T-helper 2 cell treated with Interferon-gamma antibody and Interleukin-4, amounts not matched to agents 5 μg/mL and 100 μg/mL, for 36 hours (primary cell): ENCODE results near the gene CDH12.

Experiments
- DNase-seq: peaks from one replicate; pipeline ENCODE4 v3.0.0; 2021; ENCODE audit warnings: low spot score
- H3K27ac Mint-ChIP-seq: one replicate; pipeline ENCODE4 v1.8.0; 2021; ENCODE audit warnings: mild to moderate bottlenecking, mixed read lengths
- H3K27me3 Mint-ChIP-seq: one replicate; pipeline ENCODE4 v1.8.0; 2021; ENCODE audit warnings: low read depth, mixed read lengths
- H3K36me3 Mint-ChIP-seq: one replicate; pipeline ENCODE4 v1.8.0; 2021; ENCODE audit warnings: low read depth, mixed read lengths
- H3K4me1 Mint-ChIP-seq: one replicate; pipeline ENCODE4 v1.8.0; 2021; ENCODE audit warnings: low read depth, mixed read lengths
- H3K4me3 Mint-ChIP-seq: one replicate; pipeline ENCODE4 v1.8.0; 2022; ENCODE audit warnings: mild to moderate bottlenecking, moderate library complexity, mixed read lengths
- H3K9me3 Mint-ChIP-seq: one replicate; pipeline ENCODE4 v1.8.0; 2021; ENCODE audit warnings: mixed read lengths

CDH12 gene

DNA sequence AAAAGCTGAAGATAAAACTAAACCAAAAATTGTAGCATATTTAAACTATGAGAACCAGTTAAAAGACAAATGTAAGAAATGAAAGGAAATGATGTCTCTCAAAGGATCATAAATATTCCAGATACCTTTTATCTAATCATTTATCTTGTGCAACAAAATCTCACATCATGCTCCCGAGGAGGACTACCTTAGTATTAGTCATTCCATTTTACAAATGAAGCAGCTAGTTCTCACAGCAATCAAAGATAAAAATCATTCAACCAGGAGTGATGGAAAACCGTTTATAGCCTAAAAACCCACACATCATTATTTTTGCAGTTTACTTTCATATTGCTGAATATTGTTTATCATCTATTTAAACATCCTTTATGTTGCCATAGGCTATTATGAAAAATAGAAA is 190.0 kb downstream of the CDH12 start:
- Mint-ChIP-seq H3K4me1 (no peaks in the 10 kb centered on the region), H3K27ac (no peak overlapping the region), H3K36me3 (no peaks in the 10 kb centered on the region), H3K4me3 (no peak overlapping the region), H3K27me3 (no peaks in the 10 kb centered on the region), H3K9me3 (peaks cover 8% of the 10 kb centered on the region)
- no peak for DNase-seq

DNA sequence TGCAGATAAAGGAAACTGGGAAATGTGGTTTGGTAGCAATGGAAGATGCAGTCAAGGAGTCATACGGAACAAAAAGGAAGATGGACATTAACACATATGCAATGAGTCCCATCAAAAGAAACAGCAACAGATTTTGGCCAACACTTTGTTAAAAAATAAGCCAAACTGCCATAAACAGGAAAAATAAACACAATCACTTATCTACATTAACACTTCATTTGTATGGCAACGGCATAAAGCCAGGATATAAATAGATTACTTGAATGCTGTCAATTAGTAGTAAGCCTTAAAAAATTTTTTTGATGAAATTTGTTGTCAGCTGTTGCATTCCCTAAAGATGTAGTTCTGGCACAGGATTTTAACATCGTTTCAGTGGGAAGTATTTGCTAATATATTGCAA is 190.8 kb downstream of the CDH12 start:
- H3K27me3 Mint-ChIP-seq = no peaks in the 10 kb centered on the region
- no peaks in the 10 kb centered on the region for H3K4me1 Mint-ChIP-seq
- DNase-seq = no peak
- H3K36me3 Mint-ChIP-seq = no peaks in the 10 kb centered on the region
- H3K4me3 Mint-ChIP-seq = no peak overlapping the region
- H3K9me3 Mint-ChIP-seq = peaks cover 8% of the 10 kb centered on the region
- H3K27ac Mint-ChIP-seq = no peak overlapping the region

DNA sequence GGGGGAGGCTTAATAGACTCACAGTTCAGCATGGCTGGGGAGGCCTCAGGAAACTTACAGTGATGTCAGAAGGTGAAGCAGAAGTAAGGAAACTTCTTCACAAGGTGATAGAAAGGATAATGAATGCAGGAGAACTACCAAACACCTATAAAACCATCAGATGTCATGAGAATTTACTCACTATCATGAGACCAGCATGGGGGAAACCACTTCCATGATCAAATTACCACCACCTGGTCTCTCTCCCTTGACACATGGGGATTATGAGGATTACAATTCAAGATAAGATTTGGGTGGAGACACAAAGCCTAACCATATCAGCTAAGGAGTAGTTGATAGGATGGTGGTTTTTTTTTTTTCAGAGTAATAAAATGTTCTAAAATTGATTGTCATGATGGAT is 201.8 kb downstream of the CDH12 start:
- Mint-ChIP-seq H3K4me1 (no peaks in the 10 kb centered on the region), H3K36me3 (no peaks in the 10 kb centered on the region), H3K4me3 (no peak overlapping the region), H3K9me3 (peaks cover 28% of the 10 kb centered on the region), H3K27me3 (no peaks in the 10 kb centered on the region), H3K27ac (no peak overlapping the region)
- no peak for DNase-seq

DNA sequence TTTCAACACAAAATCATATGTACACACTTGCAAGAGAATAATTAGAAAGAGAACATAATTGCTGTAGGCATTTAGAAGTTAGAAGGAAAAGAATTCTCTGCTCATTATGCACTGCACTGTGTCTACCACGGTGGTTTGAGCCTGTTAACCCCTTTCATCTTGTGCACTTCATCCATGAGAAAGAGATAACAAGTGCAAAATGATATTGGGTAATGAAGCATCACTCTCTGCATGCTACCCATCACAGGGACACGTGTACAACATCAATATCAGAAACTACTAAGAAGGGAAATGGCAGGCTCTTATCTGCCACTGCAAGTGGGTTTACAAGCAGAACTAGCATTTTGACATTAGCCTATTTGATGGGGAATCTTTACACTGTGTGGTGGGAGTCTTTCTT is 202.6 kb downstream of the CDH12 start:
- no peak overlapping the region for H3K27ac Mint-ChIP-seq
- no peaks in the 10 kb centered on the region for H3K36me3 Mint-ChIP-seq
- H3K4me3 Mint-ChIP-seq = no peak overlapping the region
- H3K4me1 Mint-ChIP-seq = no peaks in the 10 kb centered on the region
- no peak for DNase-seq
- peaks cover 25% of the 10 kb centered on the region for H3K9me3 Mint-ChIP-seq
- H3K27me3 Mint-ChIP-seq = no peaks in the 10 kb centered on the region

DNA sequence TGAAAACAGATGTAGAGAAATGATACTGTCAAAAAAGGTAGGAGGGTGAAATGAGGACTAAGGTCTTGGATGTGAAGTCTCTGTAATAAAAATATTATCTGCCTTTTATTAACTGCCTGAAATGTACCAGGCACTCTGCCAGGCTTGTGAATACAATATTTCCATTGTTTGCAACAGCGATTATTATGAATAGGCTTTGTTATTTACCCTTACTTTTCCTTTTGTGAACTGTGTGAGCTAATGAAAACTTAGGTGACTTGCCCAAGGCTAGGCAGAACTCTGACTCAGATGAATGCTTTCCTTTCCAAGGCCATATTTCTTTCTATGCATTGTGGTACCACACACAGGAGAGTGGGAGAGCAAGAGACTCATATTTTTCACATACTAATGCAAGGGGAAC is 204.1 kb downstream of the CDH12 start:
- Mint-ChIP-seq H3K9me3 (peaks cover 24% of the 10 kb centered on the region), H3K36me3 (no peaks in the 10 kb centered on the region), H3K27me3 (no peaks in the 10 kb centered on the region), H3K27ac (no peak overlapping the region), H3K4me3 (no peak overlapping the region), H3K4me1 (no peaks in the 10 kb centered on the region)
- DNase-seq = no peak

DNA sequence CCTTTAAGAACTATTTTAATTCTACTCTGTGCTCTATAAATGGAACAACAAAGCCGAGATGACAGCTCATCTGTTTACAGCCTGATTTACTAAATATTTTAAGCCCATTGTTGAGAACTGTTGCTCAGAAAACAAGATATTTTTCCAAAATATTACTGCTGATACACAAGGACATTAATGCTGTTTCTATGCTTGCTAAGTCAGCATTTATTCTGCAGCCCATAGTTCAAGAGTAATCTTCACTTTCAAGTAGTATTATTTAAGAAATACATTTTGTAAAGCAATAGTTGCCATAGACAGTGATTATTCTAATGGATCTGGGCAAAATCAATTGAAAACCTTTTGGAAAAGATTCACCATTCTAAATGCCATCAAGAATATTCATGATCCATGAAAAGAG is 208.3 kb downstream of the CDH12 start:
- Mint-ChIP-seq H3K9me3 (peaks cover 34% of the 10 kb centered on the region), H3K4me1 (no peaks in the 10 kb centered on the region), H3K27ac (no peak overlapping the region), H3K36me3 (no peaks in the 10 kb centered on the region), H3K27me3 (no peaks in the 10 kb centered on the region), H3K4me3 (no peak overlapping the region)
- DNase-seq = no peak

DNA sequence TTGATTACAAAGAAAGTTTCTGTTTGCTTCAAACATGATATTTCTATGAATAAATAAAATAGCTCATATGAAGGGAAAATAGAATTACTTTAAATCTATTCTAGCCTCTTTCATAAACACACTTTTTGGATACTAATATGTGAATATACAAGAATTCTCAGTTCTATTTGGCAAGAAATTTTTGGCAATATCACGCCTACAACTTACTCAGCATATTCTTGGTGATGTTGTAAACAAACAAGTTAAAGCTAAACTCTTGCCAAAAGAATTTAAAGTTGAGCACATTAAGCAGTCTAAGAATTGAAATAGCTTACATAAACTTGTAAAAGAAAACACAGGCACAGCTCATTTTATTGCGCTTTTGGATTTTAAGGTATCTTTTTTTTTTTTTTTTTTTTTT is 209.8 kb downstream of the CDH12 start:
- no peaks in the 10 kb centered on the region for H3K4me1 Mint-ChIP-seq

DNA sequence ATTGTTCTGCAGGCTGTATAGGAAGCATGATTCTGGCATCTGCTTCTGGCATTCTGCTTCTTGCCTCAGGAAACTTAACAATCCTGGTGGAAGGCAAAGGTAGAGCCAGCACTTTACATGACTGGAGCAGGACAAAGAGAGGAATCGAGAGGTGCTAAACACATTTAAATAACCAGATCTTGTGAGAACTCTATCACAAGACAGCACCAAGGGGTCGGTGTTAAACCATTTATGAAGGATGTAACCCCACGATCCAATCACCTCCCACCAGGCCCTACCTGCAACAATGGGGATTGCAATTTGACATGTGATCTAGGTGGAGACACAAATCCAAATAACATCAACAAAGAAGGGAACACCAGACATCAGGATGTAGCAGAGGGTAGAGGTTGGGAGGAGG is 221.5 kb downstream of the CDH12 start:
- Mint-ChIP-seq H3K36me3 (no peaks in the 10 kb centered on the region), H3K27ac (no peak overlapping the region), H3K4me1 (no peaks in the 10 kb centered on the region), H3K4me3 (no peak overlapping the region), H3K9me3 (peaks cover 36% of the 10 kb centered on the region), H3K27me3 (no peaks in the 10 kb centered on the region)
- no peak for DNase-seq

More for the DNA sequence above, 209.8 kb downstream of the CDH12 start:
- no peak overlapping the region for H3K27ac Mint-ChIP-seq
- H3K27me3 Mint-ChIP-seq = no peaks in the 10 kb centered on the region
- H3K9me3 Mint-ChIP-seq = peaks cover 35% of the 10 kb centered on the region
- DNase-seq = no peak
- H3K36me3 Mint-ChIP-seq = no peaks in the 10 kb centered on the region
- H3K4me3 Mint-ChIP-seq = no peak overlapping the region

DNA sequence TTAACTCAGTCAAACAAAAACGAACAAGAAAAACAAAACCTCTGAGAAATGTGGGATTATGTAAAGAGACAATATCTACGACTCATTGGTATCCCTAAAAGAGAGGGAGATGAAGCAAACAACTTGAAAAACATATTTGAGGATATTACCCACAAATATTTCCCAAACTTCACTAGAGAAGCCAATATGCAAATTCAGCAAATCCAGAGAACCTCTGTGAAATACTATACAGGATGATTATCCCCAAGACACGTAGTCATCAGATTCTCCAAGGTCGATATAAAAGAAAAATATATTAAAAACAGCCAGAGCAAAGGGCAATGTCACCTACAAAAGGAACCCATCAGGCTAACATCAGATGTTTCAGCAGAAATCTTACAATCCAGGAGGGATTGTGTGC is 226.1 kb downstream of the CDH12 start:
- Mint-ChIP-seq H3K4me1 (no peaks in the 10 kb centered on the region), H3K36me3 (no peaks in the 10 kb centered on the region), H3K27ac (no peak overlapping the region), H3K4me3 (no peak overlapping the region), H3K9me3 (peaks cover 44% of the 10 kb centered on the region), H3K27me3 (no peaks in the 10 kb centered on the region)
- no peak for DNase-seq

DNA sequence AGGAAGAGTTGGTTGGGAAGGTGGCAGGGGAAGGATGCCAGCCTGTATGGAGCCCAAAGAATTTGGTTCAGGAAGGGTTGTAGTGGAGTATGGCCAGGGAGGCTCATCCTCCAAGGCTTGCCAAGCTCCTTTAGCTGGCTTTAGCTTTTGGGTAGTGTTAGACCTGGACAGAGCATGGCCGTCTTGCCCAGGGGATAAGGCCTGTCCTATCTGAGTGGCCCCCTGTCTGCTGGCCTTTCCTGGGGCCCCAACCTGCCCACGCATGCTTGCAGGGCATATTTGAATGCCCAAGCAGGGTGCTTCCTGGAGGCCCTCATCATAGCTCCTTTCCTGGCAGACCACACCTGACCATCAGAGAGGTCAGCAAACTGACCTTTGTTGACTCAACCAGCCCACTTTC is 227.7 kb downstream of the CDH12 start:
- no peaks in the 10 kb centered on the region for H3K36me3 Mint-ChIP-seq
- H3K4me1 Mint-ChIP-seq = no peaks in the 10 kb centered on the region
- no peak overlapping the region for H3K27ac Mint-ChIP-seq
- H3K9me3 Mint-ChIP-seq = peaks cover 41% of the 10 kb centered on the region
- no peak overlapping the region for H3K4me3 Mint-ChIP-seq
- H3K27me3 Mint-ChIP-seq = no peaks in the 10 kb centered on the region
- no peak for DNase-seq

DNA sequence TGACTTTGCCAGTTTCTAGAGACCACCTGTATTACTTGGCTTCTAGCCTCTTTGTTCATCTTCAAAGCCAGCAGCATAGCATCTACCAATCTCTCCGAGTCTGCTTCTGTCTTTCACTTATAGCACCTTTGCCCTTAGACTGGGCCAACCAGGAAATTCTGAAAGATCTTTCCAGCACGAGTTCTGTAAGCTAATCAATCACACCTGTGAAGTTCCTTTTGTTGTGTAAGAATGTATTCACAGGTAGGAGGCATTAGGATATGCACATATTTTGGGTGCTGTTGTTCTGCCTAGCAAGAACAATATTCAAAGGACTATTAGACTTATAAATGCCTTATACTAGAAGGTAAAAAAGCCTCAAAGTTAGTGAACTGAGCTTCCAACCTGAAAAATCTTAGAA is 232.1 kb downstream of the CDH12 start:
- Mint-ChIP-seq H3K27me3 (no peaks in the 10 kb centered on the region), H3K27ac (no peak overlapping the region), H3K4me3 (no peak overlapping the region), H3K9me3 (peaks cover 27% of the 10 kb centered on the region), H3K36me3 (no peaks in the 10 kb centered on the region), H3K4me1 (no peaks in the 10 kb centered on the region)
- no peak for DNase-seq

DNA sequence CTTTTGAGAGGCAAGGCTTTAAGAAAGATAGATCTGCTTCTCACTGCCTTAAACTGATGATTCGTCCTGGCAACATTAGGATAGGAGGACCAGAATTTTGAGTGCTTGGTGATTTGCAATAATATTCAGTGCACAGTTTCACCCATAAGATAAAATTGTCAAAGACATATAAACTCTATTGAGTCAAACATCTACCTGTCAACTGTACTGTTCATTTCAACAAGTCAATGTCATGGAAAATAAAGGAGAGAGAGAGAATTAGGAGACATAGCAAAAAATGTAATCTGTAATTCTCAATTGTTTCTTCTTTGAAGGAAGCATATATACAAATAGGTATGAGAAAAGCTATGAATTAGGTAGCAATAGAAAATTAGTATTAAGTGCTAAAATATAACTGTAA is 237.2 kb downstream of the CDH12 start:
- H3K9me3 Mint-ChIP-seq = peaks cover 26% of the 10 kb centered on the region
- DNase-seq = no peak
- no peak overlapping the region for H3K4me3 Mint-ChIP-seq
- H3K36me3 Mint-ChIP-seq = no peaks in the 10 kb centered on the region
- H3K27me3 Mint-ChIP-seq = no peaks in the 10 kb centered on the region
- no peak overlapping the region for H3K27ac Mint-ChIP-seq
- H3K4me1 Mint-ChIP-seq = no peaks in the 10 kb centered on the region

DNA sequence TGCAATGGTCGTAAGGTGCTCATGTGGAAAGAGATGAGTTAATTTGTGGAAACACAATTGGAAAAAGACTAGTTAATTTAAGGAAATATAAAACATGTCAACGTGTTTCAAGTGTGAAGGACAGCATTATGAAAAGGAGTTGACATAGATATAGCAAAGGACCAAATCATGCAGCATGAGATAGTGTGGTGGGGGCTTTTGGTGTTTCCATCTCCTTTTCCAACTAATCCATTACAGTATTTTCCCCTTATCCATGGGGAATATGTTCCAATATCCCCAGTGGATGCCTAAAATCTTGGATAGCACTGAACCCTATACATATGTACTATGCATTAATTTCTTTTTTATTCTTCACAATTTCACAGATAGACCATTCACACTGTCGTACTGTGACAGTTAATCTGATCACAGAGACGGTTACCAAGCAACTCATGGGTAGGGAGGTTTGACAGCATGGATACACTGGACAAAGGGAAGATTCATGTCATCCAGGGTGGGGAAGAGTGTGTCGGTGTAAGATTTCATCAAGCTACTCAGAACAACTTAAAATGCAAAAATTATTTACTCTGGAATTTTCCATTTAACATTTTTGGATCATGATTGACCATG is 238.6 kb downstream of the CDH12 start:
- no peak overlapping the region for H3K4me3 Mint-ChIP-seq
- no peak for DNase-seq
- no peak overlapping the region for H3K27ac Mint-ChIP-seq
- H3K9me3 Mint-ChIP-seq = peaks cover 30% of the 10 kb centered on the region
- H3K4me1 Mint-ChIP-seq = no peaks in the 10 kb centered on the region
- H3K27me3 Mint-ChIP-seq = no peaks in the 10 kb centered on the region
- H3K36me3 Mint-ChIP-seq = no peaks in the 10 kb centered on the region

DNA sequence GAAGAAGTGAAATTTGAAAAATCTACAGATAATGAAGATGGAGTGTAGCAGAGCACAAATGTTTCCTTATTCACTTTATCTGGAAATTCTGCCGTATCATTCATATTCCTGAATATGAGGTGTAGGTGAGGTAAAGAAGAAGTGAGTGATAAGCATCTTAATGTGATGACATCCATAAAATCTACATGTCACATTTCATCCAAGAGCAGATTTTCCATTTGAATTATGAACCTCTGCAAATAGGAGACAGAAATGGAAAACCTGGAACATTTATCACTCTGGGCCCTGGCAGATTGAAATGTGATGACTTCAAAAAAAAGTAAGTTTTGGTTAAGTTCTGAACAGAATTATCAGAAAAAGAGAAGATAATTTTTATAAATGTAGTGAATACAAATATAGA is 240.2 kb downstream of the CDH12 start:
- H3K9me3 Mint-ChIP-seq = peaks cover 31% of the 10 kb centered on the region
- no peak for DNase-seq
- H3K36me3 Mint-ChIP-seq = no peaks in the 10 kb centered on the region
- no peak overlapping the region for H3K27ac Mint-ChIP-seq
- H3K4me1 Mint-ChIP-seq = no peaks in the 10 kb centered on the region
- no peak overlapping the region for H3K4me3 Mint-ChIP-seq
- no peaks in the 10 kb centered on the region for H3K27me3 Mint-ChIP-seq

DNA sequence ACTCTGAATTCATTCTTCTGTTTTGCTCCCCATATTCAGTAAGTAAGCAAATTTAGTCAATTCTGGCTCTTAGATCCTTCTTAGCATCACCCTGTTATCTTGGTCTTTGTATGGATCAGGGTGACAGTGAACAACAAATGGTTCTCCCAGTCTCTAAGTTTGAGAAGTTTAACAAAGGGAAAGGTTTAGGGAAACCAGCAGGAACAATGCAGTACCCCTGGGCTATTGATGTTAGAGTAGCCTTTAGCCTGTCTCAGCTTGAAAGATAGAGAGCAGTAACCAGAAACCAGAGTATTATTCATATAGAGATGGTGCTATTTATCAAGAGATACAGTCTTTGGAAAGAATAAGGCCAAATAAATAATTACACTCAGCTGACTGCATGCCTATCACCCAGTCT is 241.8 kb downstream of the CDH12 start:
- Mint-ChIP-seq H3K27ac (no peak overlapping the region), H3K27me3 (no peaks in the 10 kb centered on the region), H3K4me1 (no peaks in the 10 kb centered on the region), H3K36me3 (no peaks in the 10 kb centered on the region), H3K9me3 (peaks cover 37% of the 10 kb centered on the region), H3K4me3 (no peak overlapping the region)
- no peak for DNase-seq
